HG02852 (cell line): Measurements from ENCODE around the gene MT1B.

Experiments used
- ATAC-seq: cut with Tn5 transposase; IDR thresholded peaks from one replicate; pipeline ENCODE4 v1.9.1; 2021; ENCODE audit warnings: mild to moderate bottlenecking, moderate library complexity; ENCODE audit not compliant: unreplicated experiment

MT1B gene

DNA sequence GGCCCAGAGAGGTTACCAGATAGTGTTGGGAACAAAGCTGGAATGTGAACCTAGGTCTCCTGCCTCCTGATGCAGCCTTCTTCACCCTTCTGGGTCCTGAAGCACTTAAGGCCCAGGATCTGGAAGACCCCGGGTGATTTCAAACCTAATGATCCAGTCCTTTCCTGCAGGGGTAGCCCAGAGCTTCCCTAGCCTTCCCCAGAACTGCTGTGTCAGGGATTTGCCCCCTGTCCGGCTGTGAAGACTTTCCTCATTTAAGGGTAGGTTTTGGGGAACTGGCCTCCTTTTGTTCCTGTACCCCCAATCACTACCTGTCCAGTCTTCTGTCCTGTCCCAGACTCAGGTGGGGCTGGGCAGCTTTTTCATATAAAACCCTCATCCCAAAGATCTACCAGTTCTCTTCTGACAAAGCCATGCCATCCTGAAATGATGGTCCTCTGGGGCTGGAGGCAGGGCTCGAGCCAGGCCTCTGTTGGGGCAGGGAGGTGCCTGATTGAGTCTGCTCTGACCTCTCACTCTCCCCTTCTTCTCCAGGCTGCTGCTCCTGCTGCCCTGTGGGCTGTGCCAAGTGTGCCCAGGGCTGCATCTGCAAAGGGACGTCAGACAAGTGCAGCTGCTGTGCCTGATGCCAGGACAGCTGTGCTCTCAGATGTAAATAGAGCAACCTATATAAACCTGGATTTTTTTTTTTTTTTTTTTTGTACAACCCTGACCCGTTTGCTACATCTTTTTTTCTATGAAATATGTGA, 31.9 kb downstream of the MT1B start:
- no peak for ATAC-seq

DNA sequence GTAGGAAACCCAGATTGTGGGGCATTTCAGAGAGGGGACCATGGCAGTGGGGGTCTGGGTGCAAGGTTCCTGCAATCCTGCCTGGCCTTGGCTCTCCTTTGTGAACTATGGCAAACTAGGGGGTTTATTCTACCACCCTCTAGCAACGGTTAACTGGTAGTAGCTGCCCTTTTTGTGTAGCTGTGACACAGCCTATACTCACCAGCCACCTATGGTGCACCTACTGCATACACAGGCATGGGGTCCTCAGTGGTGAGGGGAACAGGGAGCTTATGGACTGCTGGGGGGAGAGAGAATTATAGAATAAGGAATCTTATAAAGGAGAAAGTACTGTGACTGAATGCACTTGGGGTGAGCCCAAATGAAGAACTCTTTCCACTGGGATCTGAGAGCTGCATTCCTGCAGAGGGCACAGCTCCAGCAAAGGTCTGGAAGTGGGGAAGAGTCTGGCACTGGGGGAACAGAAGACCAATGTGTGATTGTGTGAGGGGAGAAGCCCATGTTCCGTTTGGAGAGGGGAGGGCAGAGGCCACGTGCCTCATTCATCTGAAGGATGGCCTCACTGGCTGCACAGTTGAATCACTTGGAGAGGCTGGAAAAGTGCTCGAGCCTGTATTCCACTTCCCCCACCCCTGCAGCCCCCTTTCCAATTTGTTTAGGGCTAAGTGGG, 32.7 kb downstream of the MT1B start:
- ATAC-seq = no peak

DNA sequence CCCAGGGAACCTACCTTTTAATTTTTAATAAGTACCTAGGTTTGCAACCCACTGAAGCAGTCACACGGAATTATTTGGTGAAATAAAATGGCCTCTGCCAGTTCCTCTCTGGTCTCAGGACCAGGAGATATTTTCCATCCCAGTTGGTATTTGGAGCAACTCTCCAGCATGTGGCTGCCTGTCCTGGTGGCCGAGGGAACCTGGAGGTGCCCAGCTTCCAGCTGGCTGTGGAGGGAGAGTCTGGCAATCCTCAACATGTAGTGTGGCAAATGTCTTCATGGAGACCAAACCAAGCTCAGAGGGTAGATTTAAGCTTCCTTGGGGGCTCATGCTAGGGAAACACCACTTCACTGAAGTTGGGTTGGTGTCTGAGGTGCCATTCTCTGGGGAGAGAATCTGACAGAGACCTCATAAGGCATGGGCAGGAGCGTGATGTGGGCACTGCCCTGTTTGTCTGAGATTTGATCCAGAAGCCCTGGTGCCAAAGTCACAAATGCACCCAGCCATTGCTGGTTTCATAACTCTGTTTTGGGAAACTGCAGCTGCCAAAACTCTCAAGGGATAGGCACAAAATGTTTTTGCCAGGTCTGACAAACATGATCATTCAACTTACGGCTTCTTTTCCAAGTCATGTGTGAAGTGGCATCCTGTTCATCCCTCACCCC, 33.4 kb downstream of the MT1B start:
- no peak for ATAC-seq

DNA sequence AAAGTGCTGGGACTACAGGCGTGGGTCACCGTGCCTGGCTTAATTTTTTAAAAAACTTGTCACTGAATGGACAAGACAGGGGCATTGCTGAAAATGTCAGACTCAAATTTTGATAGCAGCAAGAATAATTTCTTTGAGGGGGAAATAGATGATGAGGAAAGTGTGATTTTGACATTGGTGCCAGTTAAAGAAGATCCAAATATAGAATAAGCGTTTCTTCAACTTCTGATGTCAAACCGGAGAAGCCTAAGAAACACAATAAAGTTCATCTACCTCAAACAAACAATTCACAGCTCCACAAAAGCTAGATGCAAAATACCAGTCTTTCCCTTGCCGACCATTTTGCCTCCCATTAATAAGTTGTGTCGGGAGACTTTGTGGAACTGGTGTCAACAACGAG, 35.1 kb downstream of the MT1B start:
- no peak for ATAC-seq

DNA sequence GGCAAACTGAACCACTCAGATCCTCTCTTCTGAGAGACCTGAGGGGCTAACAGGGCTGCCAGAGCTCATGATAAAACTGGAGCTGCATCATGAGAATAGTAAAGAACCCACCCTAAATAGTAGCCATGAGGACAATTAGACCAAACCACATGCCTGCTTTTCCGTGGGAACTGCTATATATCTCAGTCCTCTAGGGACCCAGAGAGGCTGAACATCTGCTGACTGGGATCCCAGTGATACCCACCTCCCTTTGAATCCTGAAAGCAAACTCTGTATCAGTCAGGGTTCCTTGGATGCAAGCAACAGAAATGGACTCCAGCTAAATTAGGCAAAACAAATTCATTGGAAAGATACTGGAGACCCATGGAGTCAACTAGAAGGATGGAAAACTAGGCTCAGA, 37.1 kb downstream of the MT1B start:
- ATAC-seq = no peak

DNA sequence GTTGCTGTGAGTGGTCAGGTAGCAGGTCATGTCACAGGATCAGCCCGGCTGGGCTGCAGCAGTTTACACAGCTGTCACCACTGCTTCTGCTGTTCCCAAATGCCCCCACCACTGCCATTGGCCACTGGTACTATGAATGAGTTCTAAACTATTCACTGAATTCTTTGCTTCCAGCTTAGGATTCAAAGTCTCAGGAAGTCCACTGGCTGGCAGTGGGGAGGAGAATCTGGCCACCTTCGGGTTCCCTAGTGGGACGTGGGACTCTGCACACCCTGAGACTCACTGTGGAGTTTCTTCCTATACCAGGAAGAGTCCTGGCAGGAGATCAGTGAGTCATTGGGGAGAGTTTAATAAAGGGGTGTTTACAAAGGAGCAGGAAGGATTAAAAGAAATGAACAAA, 37.5 kb downstream of the MT1B start:
- ATAC-seq = no peak

DNA sequence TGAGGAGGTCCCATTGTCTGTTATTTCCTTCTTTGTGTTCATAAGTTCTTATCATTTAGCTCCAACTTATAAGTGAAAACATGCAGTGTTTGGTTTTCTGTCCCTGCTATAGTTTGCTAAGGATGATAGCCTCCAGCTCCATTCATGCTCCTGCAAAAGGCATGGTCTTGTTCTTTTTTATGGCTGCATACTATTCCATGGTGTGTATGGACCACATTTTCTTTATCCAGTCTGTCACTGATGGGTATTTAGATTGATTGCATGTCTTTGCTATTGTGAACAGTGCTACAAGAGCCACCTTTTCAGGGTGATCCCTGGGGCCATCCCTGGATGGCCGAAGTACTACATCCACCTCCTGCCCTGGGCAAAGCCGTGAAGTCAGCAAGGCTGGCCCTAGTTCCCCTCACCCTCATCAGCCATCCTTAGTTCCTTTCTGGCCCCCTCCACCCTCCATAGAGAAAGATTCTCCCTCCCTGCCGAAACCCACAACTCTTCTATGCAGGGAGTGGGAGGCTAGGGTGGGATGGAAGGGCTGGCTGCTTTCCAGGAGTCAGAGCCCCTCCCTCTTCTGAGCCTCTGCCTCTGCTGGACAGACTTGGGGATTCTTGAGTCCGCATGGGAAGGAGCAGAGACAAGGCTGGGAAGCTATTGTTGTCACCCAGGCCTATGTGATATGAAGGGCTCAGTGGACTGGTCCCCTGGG, 38.9 kb downstream of the MT1B start:
- no peak for ATAC-seq

DNA sequence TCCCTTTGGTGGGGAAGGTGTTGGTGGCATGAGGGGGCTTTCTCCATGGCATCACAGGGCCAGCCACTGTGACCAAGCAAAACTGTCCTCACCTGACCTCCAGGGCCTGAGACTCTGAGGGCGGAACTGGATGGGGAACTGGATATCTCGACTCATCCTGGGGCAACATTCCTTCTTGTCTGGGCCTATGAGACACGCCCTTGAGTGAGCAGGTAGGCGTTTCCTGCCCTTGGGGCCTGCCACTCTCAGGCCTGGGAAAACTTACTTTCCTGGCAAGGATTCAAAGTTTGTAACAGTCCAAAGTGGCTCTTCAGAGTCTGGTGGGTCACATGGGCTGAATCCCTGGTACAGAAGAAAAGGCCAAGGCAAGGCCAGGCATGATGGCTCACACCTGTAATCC, 40.2 kb downstream of the MT1B start:
- no peak for ATAC-seq

DNA sequence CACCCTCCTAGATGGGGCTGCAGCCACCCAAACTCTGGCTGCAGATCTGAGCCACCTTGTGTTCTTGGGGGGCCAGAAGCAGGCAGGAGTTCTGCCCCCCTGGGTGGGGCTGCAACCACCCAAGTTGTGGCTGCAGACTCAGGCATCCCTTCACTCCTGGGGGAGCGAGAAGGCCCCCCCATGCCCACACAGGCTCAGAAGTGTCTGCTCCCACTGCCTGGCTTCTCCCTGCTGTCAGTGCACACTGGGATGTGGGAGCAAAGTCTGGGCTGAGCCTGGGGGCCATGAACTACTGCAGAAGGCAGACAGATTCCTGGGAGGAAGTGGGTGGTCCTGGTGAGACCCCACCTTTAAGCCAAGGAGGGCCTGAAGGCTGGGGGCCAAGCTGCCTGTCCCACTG, 43.6 kb downstream of the MT1B start:
- no peak for ATAC-seq

DNA sequence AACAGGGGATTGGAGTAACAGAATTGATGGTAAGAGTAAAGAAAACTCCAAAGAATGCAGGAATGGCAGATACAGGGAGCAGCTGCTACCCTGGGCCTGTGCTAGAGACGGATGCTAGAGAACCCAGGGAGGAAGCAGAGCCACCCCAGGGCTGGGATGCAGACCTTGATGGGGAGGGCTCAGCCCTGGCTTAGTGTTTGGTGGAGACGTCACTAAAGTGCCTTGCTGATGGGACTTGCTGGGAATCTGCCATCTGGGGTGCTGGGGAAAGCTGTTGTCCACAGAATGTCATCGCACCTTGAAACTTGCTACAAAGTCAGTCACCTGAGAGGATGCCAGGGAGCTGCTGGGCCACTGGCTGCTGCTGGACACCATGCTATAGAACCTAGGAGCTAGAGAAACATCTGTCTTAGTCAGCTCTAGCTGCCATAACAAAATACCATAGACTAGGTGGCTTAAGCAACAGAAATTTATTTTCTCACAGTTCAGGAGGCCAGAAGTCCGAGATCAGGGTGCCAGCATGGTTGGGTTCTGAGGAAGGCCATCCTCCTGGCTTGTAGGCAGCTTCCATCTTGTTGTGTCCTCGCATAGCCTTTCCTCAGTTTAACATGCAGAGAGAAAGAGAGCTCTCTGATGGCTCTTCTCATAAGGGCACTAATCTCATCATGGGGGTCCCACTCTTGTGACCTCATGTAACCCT, 45.9 kb downstream of the MT1B start:
- ATAC-seq = no peak

DNA sequence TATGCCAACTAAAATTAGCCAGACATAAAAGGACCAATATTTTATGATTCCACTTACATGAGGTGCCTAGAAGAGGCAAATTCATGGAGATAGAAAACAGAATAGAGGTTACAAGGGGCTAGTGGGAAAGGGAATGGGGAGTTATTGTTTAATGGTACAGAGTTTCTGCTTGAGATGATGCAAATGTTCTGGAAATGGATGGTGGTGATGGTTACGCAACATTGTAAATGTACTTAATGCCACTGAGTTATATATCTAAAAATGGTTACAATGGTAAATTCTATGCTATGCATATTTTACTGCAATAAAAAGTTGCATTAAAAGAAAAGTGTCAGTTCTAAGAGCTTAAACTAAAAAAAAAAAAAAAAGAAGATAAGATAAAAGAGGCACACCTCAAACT, 48.5 kb downstream of the MT1B start:
- no peak for ATAC-seq

DNA sequence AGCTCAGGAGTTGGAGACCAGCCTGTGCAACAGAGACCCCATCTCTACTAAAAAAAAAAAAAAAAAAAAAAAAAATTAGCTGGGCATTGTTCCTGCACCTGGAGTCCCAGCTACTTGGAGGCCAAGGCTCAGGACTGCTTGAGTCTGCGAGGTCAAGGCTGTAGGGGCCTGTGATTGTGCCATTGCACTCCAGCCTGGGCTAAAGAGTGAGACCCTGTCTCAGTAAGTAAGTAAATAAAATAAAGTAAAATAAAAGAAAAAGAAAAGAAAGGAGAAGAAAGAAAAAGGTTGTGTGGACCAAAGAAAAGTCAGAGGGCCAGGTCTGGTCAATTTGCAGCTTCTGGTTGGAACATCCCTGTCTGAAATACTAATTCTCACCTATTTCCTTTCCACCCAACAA, 48.9 kb downstream of the MT1B start:
- no peak for ATAC-seq

DNA sequence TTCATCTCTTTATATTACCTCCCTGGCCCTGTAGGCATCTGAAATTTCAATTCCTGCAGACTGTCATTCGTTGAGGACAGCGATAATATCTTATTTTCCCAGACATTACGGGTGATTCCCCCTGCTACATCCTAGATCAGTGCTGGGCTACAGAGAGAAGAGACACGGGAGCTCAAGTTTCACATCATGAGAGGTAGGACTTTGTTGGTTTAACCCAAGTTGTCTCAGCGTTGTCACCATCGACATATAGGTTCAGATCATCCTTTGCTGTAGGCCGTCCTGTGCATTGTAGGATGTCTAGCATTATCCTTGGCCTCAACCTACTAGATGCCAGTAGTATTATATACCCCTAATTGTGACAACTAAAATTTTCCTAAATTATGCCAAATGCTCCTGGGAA, 49.8 kb downstream of the MT1B start:
- ATAC-seq = no peak
